GM23338 (cell line): ENCODE results near the gene DPH6. TPM values are rescaled to one million over a fixed set of nuclear protein-coding genes. Genes with fewer than 3 reads are reported as not detected.

Experiments
- ATAC-seq: fragments of 200-7000 bp; cut with Tn5 transposase; 3 replicates; pipeline ENCODE4 v1.9.1; 2020
- DNase-seq: peaks from one replicate; pipeline ENCODE4 v3.0.0-alpha.2; 2015; ENCODE audit warnings: low spot score
- H2AFZ ChIP-seq: fragments of 200-600 bp; sonication (generic); 2 replicates; pipeline ENCODE4 v1.8.0; 2016; ENCODE audit warnings: antibody characterized with exemption, mild to moderate bottlenecking, moderate library complexity
- H3F3A ChIP-seq: fragments of 200-600 bp; sonication (generic); replicated peaks from 2 replicates; pipeline ENCODE4 v1.8.0; 2017; ENCODE audit warnings: antibody characterized with exemption, mixed run types, low read depth
- H3K27ac ChIP-seq: fragments of 200-600 bp; sonication (generic); 2 replicates; pipeline ENCODE4 v1.6.1; 2016; ENCODE audit warnings: low read depth
- H3K27me3 ChIP-seq: fragments of 200-600 bp; sonication (generic); 2 replicates; pipeline ENCODE4 v1.8.0; 2016; ENCODE audit warnings: mild to moderate bottlenecking, mixed run types, moderate library complexity; ENCODE audit not compliant: insufficient read depth
- H3K36me3 ChIP-seq: fragments of 200-600 bp; sonication (generic); 2 replicates; pipeline ENCODE4 v1.8.0; 2016; ENCODE audit warnings: mild to moderate bottlenecking; ENCODE audit not compliant: insufficient read depth
- H3K4me1 ChIP-seq: fragments of 200-600 bp; sonication (generic); 2 replicates; pipeline ENCODE4 v1.8.0; 2016; ENCODE audit warnings: mild to moderate bottlenecking, moderate library complexity; ENCODE audit not compliant: insufficient read depth
- H3K4me2 ChIP-seq: fragments of 200-600 bp; sonication (generic); 2 replicates; pipeline ENCODE4 v1.7.1; 2017; ENCODE audit warnings: mixed run types
- H3K4me3 ChIP-seq: fragments of 200-600 bp; sonication (generic); 2 replicates; pipeline ENCODE4 v1.6.1; 2016; ENCODE audit warnings: mixed run types
- H3K79me2 ChIP-seq: fragments of 200-600 bp; sonication (generic); replicated peaks from 2 replicates; pipeline ENCODE4 v1.8.0; 2017; ENCODE audit warnings: mild to moderate bottlenecking; ENCODE audit not compliant: insufficient read depth
- H3K9me2 ChIP-seq: fragments of 200-600 bp; sonication (generic); 2 replicates; pipeline ENCODE4 v1.8.0; 2017; ENCODE audit not compliant: insufficient read depth
- H4K20me1 ChIP-seq: fragments of 200-600 bp; sonication (generic); replicated peaks from 2 replicates; pipeline ENCODE4 v1.8.0; 2017; ENCODE audit warnings: mild to moderate bottlenecking; ENCODE audit not compliant: insufficient read depth
- H3K27ac Mint-ChIP-seq: 2 replicates; pipeline ENCODE4 v1.8.0; 2020; ENCODE audit warnings: inconsistent platforms, mild to moderate bottlenecking, moderate library complexity, mixed read lengths
- H3K27me3 Mint-ChIP-seq: 3 replicates; pipeline ENCODE4 v1.8.0; 2022; ENCODE audit warnings: low read depth, mild to moderate bottlenecking, moderate library complexity, mixed read lengths, inconsistent platforms; ENCODE audit not compliant: insufficient read depth, poor library complexity
- H3K36me3 Mint-ChIP-seq: 3 replicates; pipeline ENCODE4 v1.8.0; 2021; ENCODE audit warnings: low read depth, mild to moderate bottlenecking, inconsistent platforms, moderate library complexity, mixed read lengths
- H3K4me1 Mint-ChIP-seq: 3 replicates; pipeline ENCODE4 v1.8.0; 2020; ENCODE audit warnings: mild to moderate bottlenecking, inconsistent platforms, mixed read lengths
- H3K4me3 Mint-ChIP-seq: 3 replicates; pipeline ENCODE4 v1.8.0; 2021; ENCODE audit warnings: moderate library complexity, mild to moderate bottlenecking, inconsistent platforms, mixed read lengths
- H3K9me3 Mint-ChIP-seq: 3 replicates; pipeline ENCODE4 v1.8.0; 2020; ENCODE audit warnings: moderate library complexity, mild to moderate bottlenecking, inconsistent platforms, mixed read lengths
- CREB1 ChIP-seq: fragments of 250-450 bp; sonication (Bioruptor Pico); IDR thresholded peaks from 2 replicates; pipeline ENCODE4 v1.5.0; 2020; ENCODE audit warnings: low read depth, mild to moderate bottlenecking, moderate library complexity
- CTCF ChIP-seq, 2 experiments: fragments of 200-600 bp in 1 of 2; sonication (generic) in 1 of 2; conservative IDR thresholded peaks; 2 replicates each; pipeline versions ENCODE4 v1.5.1 to v1.6.1; 2016 to 2017; ENCODE audit warnings: antibody characterized with exemption in 2 of 2, low read depth in 2 of 2, mild to moderate bottlenecking in 2 of 2, moderate library complexity in 1 of 2
- EZH2 ChIP-seq: fragments of 200-600 bp; sonication (generic); IDR thresholded peaks from one replicate; pipeline ENCODE4 v1.8.0; 2017; ENCODE audit warnings: antibody characterized with exemption, mild to moderate bottlenecking, low read depth; ENCODE audit not compliant: unreplicated experiment
- JUNB ChIP-seq: IDR thresholded peaks from one replicate; pipeline ENCODE4 v1.6.1; 2016; ENCODE audit warnings: antibody characterized with exemption; ENCODE audit not compliant: unreplicated experiment
- ZNF462 ChIP-seq: fragments of 250-450 bp; sonication (Bioruptor Pico); IDR thresholded peaks from 2 replicates; pipeline ENCODE4 v1.5.0; 2020; ENCODE audit warnings: mild to moderate bottlenecking, moderate library complexity
- polyA plus RNA-seq: library from polyadenylated mRNA; unstranded; fragments of >200 nt; fragmentation: Nextera tagmentation; extraction: Ambion mirVana; gene quantifications from 2 replicates; pipeline ENCODE4 v1.2.1, GENCODE V29; 2016
- total RNA-seq: library from RNA; depleted of rRNA; stranded (reverse); fragments of >200 nt; shearing (Covaris generic); gene quantifications from 2 replicates; pipeline ENCODE4 v1.2.3, GENCODE V29; 2014

Gene DPH6
- total and polyA plus RNA-seq, 2 experiments from 2014 or later, result 37.9 to 46.9 TPM

GRCh38 chr15:35481064-35481463 lies 64.9 kb downstream of the DPH6 start:
- Mint-ChIP-seq H3K27me3 (no peaks in the 10 kb centered on the region), H3K36me3 (peaks cover 24% of the 10 kb centered on the region), H3K4me1 (peaks cover 17% of the 10 kb centered on the region), H3K9me3 (peaks cover 8% of the 10 kb centered on the region), H3K4me3 (no peak overlapping the region), H3K27ac (no peak overlapping the region)
- H3F3A ChIP-seq, result no peaks in the 10 kb centered on the region
- H3K4me3 ChIP-seq, result no peak overlapping the region
- H3K4me2 ChIP-seq, result no peak overlapping the region
- no peaks in the 10 kb centered on the region for H3K27me3 ChIP-seq
- H3K27ac ChIP-seq, result no peak overlapping the region
- H3K4me1 ChIP-seq, result no peaks in the 10 kb centered on the region
- no peaks in the 10 kb centered on the region for H3K79me2 ChIP-seq
- H3K9me2 ChIP-seq, result no peaks in the 10 kb centered on the region
- ATAC-seq (no peak), DNase-seq (no peak)
- no peak overlapping the region for H2AFZ ChIP-seq
- H4K20me1 ChIP-seq, result no peaks in the 10 kb centered on the region
- TF ChIP-seq CTCF (conservative IDR thresholded peaks at IDR 0.05; ENCODE audit: low read depth in 2 of 2) (no peak), EZH2 (no peak), CREB1 (CRISPR knock-in tag) (no peak), JUNB (no peak), ZNF462 (CRISPR knock-in tag) (no peak)
- no peaks in the 10 kb centered on the region for H3K36me3 ChIP-seq
